ENCODE measurements around the gene CYB5B. TPM values are rescaled to one million over a fixed set of nuclear protein-coding genes. Genes with fewer than 3 reads are reported as not detected.

Gene CYB5B
- 65.5 TPM for total RNA-seq
- long read RNA-seq, full-length matches to known transcripts = 8 of 8 reads
- long read RNA-seq, partial matches to known transcripts = 0 of 8 reads
- long read RNA-seq, other reads (novel, unspliced or antisense) = 0 of 8 reads

GRCh38 chr16:69424053-69424934 is at the start of gene CYB5B:
Gene CYB5B, plus strand, starts transcription at chr16:69424619. Its CDS starts 65 bp downstream, at chr16:69424684.
- ATAC-seq = peak; percentile 98
- intact Hi-C loops (cut with DNase I) = loop anchor here (1.0 kb wide), 1 partner anchor 58 kb away; no protein-coding TSS in a partner anchor
- DNase-seq (ENCODE audit: missing footprints) = peak; percentile 93

DNA sequence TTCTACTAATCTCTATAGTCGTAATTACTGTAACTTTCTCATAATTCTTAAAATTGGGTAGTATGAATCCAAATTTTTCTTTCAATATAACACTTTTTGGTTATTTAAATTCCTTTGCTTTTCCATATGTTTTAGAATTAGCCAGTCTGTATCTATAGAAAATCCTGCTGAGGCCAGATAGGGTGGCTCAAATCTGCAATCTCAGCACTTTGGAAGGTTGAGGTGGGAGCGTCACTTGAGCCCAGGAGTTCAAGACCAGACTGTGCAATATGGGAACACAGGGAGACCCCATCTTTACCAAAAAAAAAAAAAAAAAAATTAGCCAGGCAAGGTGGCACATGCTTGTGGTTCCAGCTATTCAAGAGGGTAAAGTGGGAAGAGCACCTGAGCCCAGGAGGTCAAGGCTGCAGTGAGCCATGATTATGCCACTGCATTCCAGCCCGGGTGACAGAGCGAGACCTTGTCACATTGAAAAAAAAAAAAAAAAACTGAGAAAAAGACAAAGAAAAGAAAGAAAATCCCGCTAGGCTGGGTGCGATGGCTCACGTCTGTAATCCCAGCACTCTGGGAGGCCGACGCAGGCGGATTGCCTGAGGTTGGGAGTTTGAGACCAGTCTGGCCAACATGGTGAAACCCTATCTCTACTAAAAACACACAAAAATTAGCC is 47.9 kb upstream of the CYB5B start:
- DNase-seq (ENCODE audit: missing footprints) (no peak), ATAC-seq (no peak)
- intact Hi-C loops (cut with DNase I) = no loop called here

- DNase-seq (ENCODE audit: missing footprints) (no peak), ATAC-seq (no peak)
- intact Hi-C loops (cut with DNase I) = no loop called here
Measured at GRCh38 chr16:69378036-69378435, 46.4 kb upstream of the CYB5B start.

DNA sequence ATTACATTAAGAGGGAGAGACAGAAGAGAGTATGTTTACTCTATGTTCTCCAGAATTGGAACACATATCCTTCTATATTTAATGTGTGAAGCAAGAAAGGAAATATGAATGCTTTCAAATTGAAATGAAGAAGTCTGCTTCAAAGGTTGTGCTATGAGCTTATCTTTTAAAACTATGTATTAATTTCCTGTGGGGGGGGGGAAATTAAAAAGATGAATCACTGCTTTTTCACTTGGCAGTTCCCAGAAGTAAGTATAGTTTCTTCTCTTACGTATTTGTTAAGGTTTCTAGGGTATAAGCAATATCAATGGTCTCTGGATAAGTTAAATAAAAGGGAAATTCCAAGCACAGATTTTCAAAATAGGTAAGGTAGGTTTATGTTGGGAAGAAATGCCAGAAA is 45.7 kb upstream of the CYB5B start:
- no peak for DNase-seq (ENCODE audit: missing footprints)
- intact Hi-C loops (cut with DNase I) = no loop called here
- ATAC-seq = no peak

DNA sequence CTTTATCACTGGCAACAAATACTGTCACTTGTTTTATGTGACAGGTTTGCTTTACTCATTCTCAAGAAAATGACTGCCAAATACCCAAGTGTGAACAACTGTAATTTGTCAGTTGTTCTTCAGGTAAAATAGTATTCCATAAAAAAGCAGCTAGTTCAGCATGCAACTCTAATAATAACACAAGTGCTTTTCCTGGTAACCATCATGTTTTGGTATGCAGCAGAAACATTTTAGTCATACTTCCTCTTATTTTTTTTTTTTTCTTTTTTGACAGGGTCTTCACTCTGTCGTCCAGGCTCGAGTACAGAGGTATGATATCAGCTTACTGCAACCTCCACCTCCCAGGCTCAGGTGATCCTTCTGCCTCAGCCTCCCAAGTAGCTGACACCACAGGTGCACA is 43.2 kb upstream of the CYB5B start:
- DNase-seq (ENCODE audit: missing footprints) (no peak), ATAC-seq (no peak)
- intact Hi-C loops (cut with DNase I) = loop anchor here (5.0 kb wide), 1 partner anchor 39 kb away; no protein-coding TSS in a partner anchor

DNA sequence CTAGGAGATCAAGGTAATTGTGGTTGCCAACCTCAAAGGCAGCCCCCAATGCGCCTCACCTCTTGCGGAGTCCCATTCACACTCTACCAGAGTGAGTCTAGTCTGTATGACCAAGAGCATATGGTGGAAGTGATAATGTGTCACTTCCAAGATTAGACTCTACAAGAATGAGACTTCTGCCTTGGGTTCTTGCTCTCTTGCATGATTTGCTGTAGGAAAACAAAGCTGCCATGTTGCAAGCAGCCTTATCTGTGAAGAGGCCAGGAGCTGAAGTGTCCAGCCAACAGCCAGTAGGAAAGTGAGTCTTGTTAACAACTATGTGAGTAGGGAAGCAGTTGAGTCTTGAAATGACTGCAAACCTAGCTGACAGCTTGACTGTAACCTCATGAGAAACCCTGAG is 42.0 kb upstream of the CYB5B start:
- DNase-seq (ENCODE audit: missing footprints) = no peak
- intact Hi-C loops (cut with DNase I) = loop anchor here (5.0 kb wide), 1 partner anchor 40 kb away; no protein-coding TSS in a partner anchor
- no peak for ATAC-seq

DNA sequence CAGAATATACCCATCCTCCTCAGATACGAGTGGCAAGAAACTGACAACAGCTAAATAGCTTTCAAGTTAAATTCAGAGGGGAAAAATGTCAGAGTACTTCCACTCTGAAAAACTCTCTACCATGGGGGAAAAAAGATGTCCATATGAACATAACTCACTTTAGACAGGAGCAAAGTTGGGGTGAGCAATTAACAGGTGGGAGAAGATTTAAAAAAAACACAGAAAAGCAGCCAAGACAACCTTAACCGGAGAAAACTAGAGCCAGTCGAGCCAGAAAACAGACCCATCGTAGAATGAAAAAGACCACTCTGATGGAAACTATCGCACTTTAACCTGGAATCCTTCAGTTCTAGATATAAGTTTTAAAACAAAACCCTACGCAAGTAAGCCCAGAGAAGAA is 39.4 kb upstream of the CYB5B start:
- intact Hi-C loops (cut with DNase I) = loop anchor here (5.0 kb wide), 2 partner anchors 43 to 372 kb away; no protein-coding TSS in a partner anchor
- ATAC-seq = no peak

GRCh38 chr16:69386596-69386995 is 37.8 kb upstream of the CYB5B start:
- ATAC-seq (no peak), DNase-seq (ENCODE audit: missing footprints) (no peak)
- intact Hi-C loops (cut with DNase I) = loop anchor here (5.0 kb wide), 1 partner anchor 371 kb away; no protein-coding TSS in a partner anchor

More for the DNA sequence above, 39.4 kb upstream of the CYB5B start:
- DNase-seq (ENCODE audit: missing footprints) = no peak

- no peak for DNase-seq (ENCODE audit: missing footprints)
- intact Hi-C loops (cut with DNase I) = no loop called here
- ATAC-seq = peak; percentile 31
Measured at GRCh38 chr16:69393898-69394849, 30.2 kb upstream of the CYB5B start.

- DNase-seq (ENCODE audit: missing footprints) = no peak
- no peak for ATAC-seq
Measured at GRCh38 chr16:69395859-69396186, 28.6 kb upstream of the CYB5B start.

GRCh38 chr16:69396187-69397061 is 28.0 kb upstream of the CYB5B start:
- no peak for DNase-seq (ENCODE audit: missing footprints)
- ATAC-seq = peak; percentile 54
- intact Hi-C loops (cut with DNase I) = loop anchor here (2.0 to 5.0 kb wide), 3 partner anchors 86 to 221 kb away; partner anchors contain the start of gene NFAT5

More at GRCh38 chr16:69395859-69396186, 28.6 kb upstream of the CYB5B start:
- intact Hi-C loops (cut with DNase I) = loop anchor here (2.0 to 5.0 kb wide), 3 partner anchors 86 to 221 kb away; partner anchors contain the start of gene NFAT5

GRCh38 chr16:69397821-69398521 is 26.4 kb upstream of the CYB5B start:
- ATAC-seq (peak; percentile 84), DNase-seq (ENCODE audit: missing footprints) (no peak)
- intact Hi-C loops (cut with DNase I) = loop anchor here (2.0 to 5.0 kb wide), 3 partner anchors 84 to 219 kb away; partner anchors contain the start of gene NFAT5

- intact Hi-C loops (cut with DNase I) = loop anchor here (5.0 kb wide), 2 partner anchors 83 to 218 kb away; no protein-coding TSS in a partner anchor
- ATAC-seq (no peak), DNase-seq (ENCODE audit: missing footprints) (no peak)
Measured at GRCh38 chr16:69399361-69399760, 25.1 kb upstream of the CYB5B start.

DNA sequence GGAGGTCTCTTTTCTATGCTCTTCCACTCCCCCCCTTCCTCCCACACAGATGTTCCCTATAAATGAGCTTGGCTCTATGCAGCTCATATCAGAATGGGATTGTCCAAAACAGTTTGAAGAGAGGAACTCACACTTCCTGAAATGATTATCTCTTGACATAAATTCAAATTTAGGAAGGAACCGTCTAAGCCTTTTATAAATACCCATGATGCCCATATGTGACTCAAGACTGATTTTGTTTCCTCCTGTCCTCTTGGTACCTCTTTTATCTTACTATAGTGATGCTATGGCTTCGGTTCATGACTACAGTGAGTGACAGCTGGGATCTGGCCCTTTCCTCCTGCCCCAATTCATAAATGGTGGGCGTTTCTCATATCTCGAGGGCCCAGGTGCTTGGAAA is 22.0 kb upstream of the CYB5B start:
- intact Hi-C loops (cut with DNase I) = no loop called here
- ATAC-seq (no peak), DNase-seq (ENCODE audit: missing footprints) (no peak)

DNA sequence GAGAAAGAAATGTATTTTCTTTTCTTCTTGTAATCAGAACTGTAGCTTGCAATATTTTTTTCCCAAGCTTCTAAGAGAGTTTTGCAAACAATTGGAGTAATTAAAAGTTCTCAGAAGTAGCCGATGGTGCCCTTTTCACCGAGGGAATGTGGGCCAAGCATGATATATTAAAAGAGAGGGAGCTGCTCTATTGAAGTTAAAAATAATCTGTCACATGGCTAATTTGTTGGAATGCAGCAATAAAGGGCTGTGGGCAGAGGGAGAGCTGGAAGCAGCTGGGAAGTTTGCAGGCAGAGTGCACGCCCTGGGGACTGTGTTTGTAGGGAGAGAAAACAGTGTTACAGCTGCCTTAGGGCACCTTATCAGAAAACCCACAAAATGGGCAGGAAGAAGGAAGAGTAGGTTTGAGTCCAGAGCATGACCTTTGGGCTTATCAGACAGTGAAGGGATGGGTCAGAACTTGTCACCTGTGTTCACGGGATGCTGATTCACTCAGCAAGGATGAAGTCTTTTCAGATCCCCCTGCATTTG is 20.1 kb upstream of the CYB5B start:
- intact Hi-C loops (cut with DNase I) = no loop called here
- ATAC-seq = peak; percentile 79
- DNase-seq (ENCODE audit: missing footprints) = no peak

- ATAC-seq (no peak), DNase-seq (ENCODE audit: missing footprints) (no peak)
- intact Hi-C loops (cut with DNase I) = no loop called here
Measured at GRCh38 chr16:69405326-69405725, 19.1 kb upstream of the CYB5B start.
